HCT116 (cell line): Measurements from ENCODE around the gene RHOT1.

Experiments used
- CTCF ChIP-seq, 3 experiments: fragments of 200-600 bp in 1 of 3; sonication (generic) in 1 of 3; IDR thresholded peaks in 2 of 3; conservative IDR thresholded peaks in 1 of 3; 2 replicates each; pipeline ENCODE4 v1.5.1; 2012 to 2017; ENCODE audit warnings: low read depth in 2 of 3, low read length in 2 of 3, antibody characterized with exemption in 1 of 3, borderline replicate concordance in 1 of 3, control low read depth in 1 of 3, mild to moderate bottlenecking in 1 of 3, mixed read lengths in 1 of 3, mixed run types in 1 of 3, moderate library complexity in 1 of 3; ENCODE audit not compliant: insufficient read depth in 1 of 3
- EGR1 ChIP-seq: IDR thresholded peaks from 2 replicates; pipeline ENCODE4 v1.6.1; 2012; ENCODE audit warnings: low read depth
- EZH2phosphoT487 ChIP-seq: fragments of 200-600 bp; IDR thresholded peaks from 2 replicates; pipeline ENCODE4 v1.6.1; 2018; ENCODE audit warnings: antibody characterized with exemption, borderline replicate concordance
- POLR2A ChIP-seq: IDR thresholded peaks from 2 replicates; pipeline ENCODE4 v1.7.0; 2011; ENCODE audit warnings: borderline replicate concordance; ENCODE audit not compliant: insufficient read depth, insufficient read length; ENCODE audit errors: extremely low read depth
- POLR2AphosphoS5 ChIP-seq: IDR thresholded peaks from 2 replicates; pipeline ENCODE4 v1.6.1; 2011; ENCODE audit warnings: mild to moderate bottlenecking, low read depth, low read length, moderate library complexity
- SP1 ChIP-seq: IDR thresholded peaks from 2 replicates; pipeline ENCODE4 v1.6.1; 2012; ENCODE audit warnings: low read depth
- TF ChIP-seq, protein P1 (sequence below): IDR thresholded peaks from 2 replicates; pipeline ENCODE4 v1.6.1; 2012
- TF ChIP-seq, protein P2 (sequence below): IDR thresholded peaks from 2 replicates; pipeline ENCODE4 v1.6.1; 2012; ENCODE audit warnings: low read depth
- TF ChIP-seq, protein P3 (sequence below): IDR thresholded peaks from 2 replicates; pipeline ENCODE4 v1.6.1; 2012

DNA sequence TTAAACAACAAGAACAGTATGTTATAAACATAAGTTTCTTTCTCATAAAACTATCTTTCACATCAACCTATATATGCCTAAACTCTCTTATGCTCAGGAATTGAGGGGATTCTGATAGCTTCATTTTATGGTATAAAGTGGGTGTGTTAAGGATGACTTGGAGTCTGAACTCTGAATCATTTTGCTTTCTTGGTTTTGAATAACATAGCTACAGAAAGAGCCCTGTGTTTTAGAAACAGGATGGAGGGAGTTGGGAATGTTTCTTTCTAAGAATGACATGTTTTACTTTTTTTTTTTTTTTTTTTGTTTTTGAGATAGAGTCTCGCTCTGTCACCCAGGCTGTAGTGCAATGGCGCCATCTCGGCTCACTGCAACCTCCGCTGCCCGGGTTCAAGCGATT is 50.1 kb downstream of the RHOT1 start:
- no peak for TF ChIP-seq CTCF (IDR thresholded peaks at IDR 0.05 in 2 of 3, conservative IDR thresholded peaks at IDR 0.05 in 1 of 3; ENCODE audit: borderline replicate concordance in 1 of 3, insufficient read depth in 1 of 3, low read depth in 2 of 3, low read length in 2 of 3)
- no peak for TF ChIP-seq POLR2A
- TF ChIP-seq, protein P1, sequence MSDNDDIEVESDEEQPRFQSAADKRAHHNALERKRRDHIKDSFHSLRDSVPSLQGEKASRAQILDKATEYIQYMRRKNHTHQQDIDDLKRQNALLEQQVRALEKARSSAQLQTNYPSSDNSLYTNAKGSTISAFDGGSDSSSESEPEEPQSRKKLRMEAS, result no peak
- no peak for TF ChIP-seq EGR1
- no peak for TF ChIP-seq POLR2AphosphoS5
- no peak for TF ChIP-seq SP1
- TF ChIP-seq, protein P2, sequence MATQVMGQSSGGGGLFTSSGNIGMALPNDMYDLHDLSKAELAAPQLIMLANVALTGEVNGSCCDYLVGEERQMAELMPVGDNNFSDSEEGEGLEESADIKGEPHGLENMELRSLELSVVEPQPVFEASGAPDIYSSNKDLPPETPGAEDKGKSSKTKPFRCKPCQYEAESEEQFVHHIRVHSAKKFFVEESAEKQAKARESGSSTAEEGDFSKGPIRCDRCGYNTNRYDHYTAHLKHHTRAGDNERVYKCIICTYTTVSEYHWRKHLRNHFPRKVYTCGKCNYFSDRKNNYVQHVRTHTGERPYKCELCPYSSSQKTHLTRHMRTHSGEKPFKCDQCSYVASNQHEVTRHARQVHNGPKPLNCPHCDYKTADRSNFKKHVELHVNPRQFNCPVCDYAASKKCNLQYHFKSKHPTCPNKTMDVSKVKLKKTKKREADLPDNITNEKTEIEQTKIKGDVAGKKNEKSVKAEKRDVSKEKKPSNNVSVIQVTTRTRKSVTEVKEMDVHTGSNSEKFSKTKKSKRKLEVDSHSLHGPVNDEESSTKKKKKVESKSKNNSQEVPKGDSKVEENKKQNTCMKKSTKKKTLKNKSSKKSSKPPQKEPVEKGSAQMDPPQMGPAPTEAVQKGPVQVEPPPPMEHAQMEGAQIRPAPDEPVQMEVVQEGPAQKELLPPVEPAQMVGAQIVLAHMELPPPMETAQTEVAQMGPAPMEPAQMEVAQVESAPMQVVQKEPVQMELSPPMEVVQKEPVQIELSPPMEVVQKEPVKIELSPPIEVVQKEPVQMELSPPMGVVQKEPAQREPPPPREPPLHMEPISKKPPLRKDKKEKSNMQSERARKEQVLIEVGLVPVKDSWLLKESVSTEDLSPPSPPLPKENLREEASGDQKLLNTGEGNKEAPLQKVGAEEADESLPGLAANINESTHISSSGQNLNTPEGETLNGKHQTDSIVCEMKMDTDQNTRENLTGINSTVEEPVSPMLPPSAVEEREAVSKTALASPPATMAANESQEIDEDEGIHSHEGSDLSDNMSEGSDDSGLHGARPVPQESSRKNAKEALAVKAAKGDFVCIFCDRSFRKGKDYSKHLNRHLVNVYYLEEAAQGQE, result no peak
- no peak for TF ChIP-seq EZH2phosphoT487
- TF ChIP-seq, protein P3, sequence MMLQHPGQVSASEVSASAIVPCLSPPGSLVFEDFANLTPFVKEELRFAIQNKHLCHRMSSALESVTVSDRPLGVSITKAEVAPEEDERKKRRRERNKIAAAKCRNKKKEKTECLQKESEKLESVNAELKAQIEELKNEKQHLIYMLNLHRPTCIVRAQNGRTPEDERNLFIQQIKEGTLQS, result no peak
